K562 (cell line): Measurements from ENCODE around the gene ARSJ. TPM values are rescaled to one million over a fixed set of nuclear protein-coding genes. Genes with fewer than 3 reads are reported as not detected.

Experiments used
- ATAC-seq: fragments of 200-7000 bp; cut with Tn5 transposase; 3 replicates; pipeline ENCODE4 v1.9.1; 2020; ENCODE audit warnings: moderate library complexity
- BruUV-seq: library from RNA; stranded (reverse); fragments of 400-500 nt; replicated peaks from 2 replicates; lab custom pipeline; 2021; lab: Mats Ljungman, UMichigan
- CTCF ChIA-PET: fragments of 300-600 bp; formaldehyde crosslinking; extraction: SDS; loops from one replicate; lab custom pipeline; 2021; ENCODE audit warnings: low intra/inter-chr PET ratio; lab: Yijun Ruan, JAX
- POLR2A ChIA-PET: fragments of 300-600, 350-650 bp; sonication (Branson Sonifier 250); formaldehyde crosslinking; extraction: SDS; loops from one replicate; lab custom pipeline; 2021; ENCODE audit warnings: antibody characterized with exemption, inconsistent platforms; lab: Yijun Ruan, JAX
- DNase-seq, 4 experiments: peaks; one replicate each; pipeline versions ENCODE4 v3.0.0 to v3.0.0-alpha.2; 2011 to 2018; ENCODE audit warnings: low spot score in 3 of 4, mixed read lengths in 3 of 4; ENCODE audit errors: extremely low read depth in 1 of 4
- FAIRE-seq: peaks from 2 replicates; lab custom pipeline; 2011; peaks lifted over from hg19 to GRCh38; lab: Jason Lieb, UNC
- H2AFZ ChIP-seq: 2 replicates; pipeline ENCODE4 v1.6.0; 2011; ENCODE audit warnings: low read depth, low read length, control low read depth, inconsistent platforms
- H3K27ac ChIP-seq: fragments of 200-600 bp; 3 replicates; pipeline ENCODE4 v1.8.0; 2011; ENCODE audit warnings: low read depth, mild to moderate bottlenecking, control low read depth, inconsistent platforms, low read length, moderate library complexity, mixed read lengths; ENCODE audit errors: extremely low read depth
- H3K27me3 ChIP-seq, 2 experiments: fragments of 300-600 bp in 1 of 2; 2 replicates in 1 of 2; 3 replicates in 1 of 2; pipeline versions ENCODE4 v1.6.0 to v1.8.0; 2011; ENCODE audit warnings: inconsistent platforms in 2 of 2, low read length in 2 of 2, mild to moderate bottlenecking in 1 of 2, mixed read lengths in 1 of 2, moderate library complexity in 1 of 2; ENCODE audit not compliant: control insufficient read depth in 2 of 2, insufficient read depth in 2 of 2
- H3K36me3 ChIP-seq: fragments of 300-600 bp; 3 replicates; pipeline ENCODE4 v1.8.0; 2011; ENCODE audit warnings: mild to moderate bottlenecking, low read length, inconsistent platforms; ENCODE audit not compliant: control insufficient read depth, insufficient read depth
- H3K4me1 ChIP-seq, 2 experiments: fragments of 200-600 bp in 1 of 2; replicated peaks in 1 of 2; 2 replicates in 1 of 2; 3 replicates in 1 of 2; pipeline versions ENCODE4 v1.5.1 to v1.8.0; 2011; ENCODE audit warnings: inconsistent platforms in 2 of 2, low read length in 2 of 2, mild to moderate bottlenecking in 1 of 2, mixed read lengths in 1 of 2, moderate library complexity in 1 of 2; ENCODE audit not compliant: control insufficient read depth in 2 of 2, insufficient read depth in 2 of 2
- H3K4me2 ChIP-seq: 2 replicates; pipeline ENCODE4 v1.6.1; 2011; ENCODE audit warnings: low read length, control low read depth, inconsistent platforms, mixed read lengths; ENCODE audit not compliant: insufficient read depth
- H3K4me3 ChIP-seq: fragments of 200-600 bp; sonication (generic), shearing (Covaris generic); 2 replicates; pipeline ENCODE4 v1.5.1; 2016; ENCODE audit warnings: control low read depth, inconsistent platforms
- H3K79me2 ChIP-seq: fragments of 200-600 bp; 3 replicates; pipeline ENCODE4 v1.8.0; 2011; ENCODE audit warnings: low read length, inconsistent platforms; ENCODE audit not compliant: control insufficient read depth, insufficient read depth
- H3K9ac ChIP-seq, 2 experiments: 2 replicates each; pipeline versions ENCODE4 v1.6.0 to v1.6.1; 2011; ENCODE audit warnings: low read depth in 2 of 2, low read length in 2 of 2, control low read depth in 1 of 2, inconsistent platforms in 1 of 2, mild to moderate bottlenecking in 1 of 2, mixed read lengths in 1 of 2; ENCODE audit not compliant: insufficient read depth in 1 of 2
- H3K9me1 ChIP-seq: one replicate; pipeline ENCODE4 v1.6.0; 2011; ENCODE audit warnings: inconsistent platforms, mild to moderate bottlenecking, low read length, moderate library complexity; ENCODE audit not compliant: control insufficient read depth, insufficient read depth
- H3K9me3 ChIP-seq: replicated peaks from 2 replicates; pipeline ENCODE4 v1.5.1; 2011; ENCODE audit warnings: low read depth, low read length, inconsistent platforms; ENCODE audit not compliant: control insufficient read depth, insufficient read depth
- H4K20me1 ChIP-seq: replicated peaks from 2 replicates; pipeline ENCODE4 v1.6.1; 2011; ENCODE audit warnings: low read length, inconsistent platforms, mixed read lengths; ENCODE audit not compliant: control insufficient read depth, insufficient read depth
- ATF4 ChIP-seq: fragments of 450-650 bp; formaldehyde crosslinking; IDR thresholded peaks from 2 replicates; pipeline ENCODE4 v1.4.0; 2022; ENCODE audit warnings: mild to moderate bottlenecking, moderate library complexity
- DACH1 ChIP-seq: fragments of 450-650 bp; IDR thresholded peaks from 2 replicates; pipeline ENCODE4 v1.6.1; 2018; ENCODE audit not compliant: partially characterized antibody
- MTF1 ChIP-seq: fragments of 250-450 bp; sonication (Bioruptor Pico); IDR thresholded peaks from 2 replicates; pipeline ENCODE4 v1.9.0; 2021; ENCODE audit warnings: moderate library complexity, mild to moderate bottlenecking, inconsistent platforms, borderline replicate concordance
- POLR2AphosphoS2 ChIP-seq: IDR thresholded peaks from 2 replicates; pipeline ENCODE4 v1.6.1; 2012; ENCODE audit warnings: low read length, improper control_type of control experiment
- TCFL5 ChIP-seq: fragments of 250-450 bp; sonication (Bioruptor Pico); conservative IDR thresholded peaks from 2 replicates; pipeline ENCODE4 v1.6.1; 2021; ENCODE audit warnings: mild to moderate bottlenecking, moderate library complexity, matching md5 sums
- WGBS: fragments of 100-300 bp; shearing (Covaris generic); methylation state at CpG from one replicate; pipeline ENCODE4 v1.1.6; 2016; ENCODE audit warnings: low coverage, mixed read lengths; ENCODE audit not compliant: insufficient coverage; ENCODE audit errors: missing lambda C conversion rate; 5-methylcytosine and 5-hydroxymethylcytosine counted together
- in situ Hi-C: fragments of 300-500 bp; cut with MboI; formaldehyde crosslinking; loops from 4 replicates; pipeline ENCODE4 v1.15.0; 2018; ENCODE audit warnings: inconsistent platforms, mixed read lengths
- intact Hi-C: fragments of 100-400 bp; cut with micrococcal nuclease; formaldehyde crosslinking; loops from 2 replicates; pipeline ENCODE4 v1.14.2; 2022
- polyA plus RNA-seq, 8 experiments: library from polyadenylated mRNA; depleted of rRNA in 4 of 8; stranded (reverse) in 5 of 8; unstranded in 3 of 8; fragments of >200 nt; fragmentation: Nextera tagmentation in 2 of 8; fragmentation: Illumina TruSeq in 1 of 8; extraction: Ambion mirVana in 2 of 8; extraction: Trizol in 1 of 8; gene quantifications; 2 replicates each; pipeline versions ENCODE4 v1.2.1 to v1.2.3, GENCODE V29; 2011 to 2014; ENCODE audit warnings: inconsistent platforms in 1 of 8, missing spikeins in 1 of 8
- total RNA-seq, 7 experiments: library from RNA; depleted of rRNA in 6 of 7; stranded (reverse); fragments of >200 nt in 6 of 7; fragmentation: Illumina TruSeq in 2 of 7; extraction: Trizol in 2 of 7; gene quantifications; 2 replicates each; pipeline versions ENCODE4 v1.2.1 to v1.2.3, GENCODE V29; 2011 to 2021; ENCODE audit warnings: low replicate concordance in 1 of 7
- TF ChIP-seq, protein P1 (sequence below), 2 experiments: fragments of 450-650 bp; IDR thresholded peaks; 2 replicates each; pipeline ENCODE4 v1.6.1; 2016; ENCODE audit warnings: mild to moderate bottlenecking in 2 of 2, borderline replicate concordance in 1 of 2, low read depth in 1 of 2, moderate library complexity in 1 of 2
- TF ChIP-seq, protein P2 (sequence below): fragments of 150-350 bp; conservative IDR thresholded peaks from 2 replicates; pipeline ENCODE4 v1.6.1; 2014; ENCODE audit warnings: low read length
- TF ChIP-seq, protein P3 (sequence below): fragments of 250-450 bp; sonication (Bioruptor Pico); IDR thresholded peaks from 2 replicates; pipeline ENCODE4 v1.5.0; 2020; ENCODE audit warnings: mild to moderate bottlenecking, borderline replicate concordance

The ARSJ gene
- total and polyA plus RNA-seq, 9 of the 15 experiments (the other 6 are each of a cell fraction or from before 2014, with no cell fraction given) = not detected

DNA sequence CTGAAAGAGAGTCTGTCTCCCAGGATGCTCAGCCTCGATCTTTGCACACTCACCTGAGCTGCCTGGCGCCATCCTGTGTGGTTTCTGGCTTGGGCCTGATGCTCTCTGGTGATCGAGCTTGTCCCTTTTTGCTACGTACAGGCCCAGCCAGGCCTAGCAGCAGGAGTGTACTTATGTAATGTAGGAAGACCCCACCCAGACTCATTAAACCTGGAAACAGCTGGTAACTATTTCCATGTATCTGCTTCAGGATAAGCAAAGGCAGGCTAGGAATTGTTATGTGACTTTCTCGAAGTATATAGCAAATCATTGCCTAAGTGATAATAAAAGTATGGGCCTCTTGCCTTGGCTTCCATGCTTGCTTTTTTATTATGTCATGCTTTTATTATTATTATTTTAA is 18.6 kb upstream of the ARSJ start:
- no peak for DNase-seq
- H3K4me2 ChIP-seq = no peak overlapping the region
- ChIA-PET POLR2A (no interaction called here), CTCF (no interaction called here)
- FAIRE-seq = no peak
- in situ Hi-C loops = no loop called here
- H3K9me3 ChIP-seq = no peaks in the 10 kb centered on the region
- no peak overlapping the region for H3K9ac ChIP-seq
- H3K4me1 ChIP-seq = no peaks in the 10 kb centered on the region
- H3K79me2 ChIP-seq = no peaks in the 10 kb centered on the region
- H3K4me3 ChIP-seq = no peak overlapping the region
- H2AFZ ChIP-seq = no peak overlapping the region
- H3K27me3 ChIP-seq = no peaks in the 10 kb centered on the region
- no peak for ATAC-seq
- WGBS = 0% methylated on average over 5 of the region's 5 CpGs
- intact Hi-C loops = no loop called here
- H3K9me1 ChIP-seq = no peaks in the 10 kb centered on the region
- H3K27ac ChIP-seq = no peak overlapping the region
- BruUV-seq = no TSS peak
- no peaks in the 10 kb centered on the region for H4K20me1 ChIP-seq
- no peaks in the 10 kb centered on the region for H3K36me3 ChIP-seq
- TF ChIP-seq TCFL5 (CRISPR knock-in tag) = no peak
- no peak for TF ChIP-seq POLR2AphosphoS2
- no peak for TF ChIP-seq ATF4 (CRISPR knock-in tag)
- no peak for TF ChIP-seq DACH1
- no peak for TF ChIP-seq MTF1 (CRISPR knock-in tag)
- TF ChIP-seq, protein P1, sequence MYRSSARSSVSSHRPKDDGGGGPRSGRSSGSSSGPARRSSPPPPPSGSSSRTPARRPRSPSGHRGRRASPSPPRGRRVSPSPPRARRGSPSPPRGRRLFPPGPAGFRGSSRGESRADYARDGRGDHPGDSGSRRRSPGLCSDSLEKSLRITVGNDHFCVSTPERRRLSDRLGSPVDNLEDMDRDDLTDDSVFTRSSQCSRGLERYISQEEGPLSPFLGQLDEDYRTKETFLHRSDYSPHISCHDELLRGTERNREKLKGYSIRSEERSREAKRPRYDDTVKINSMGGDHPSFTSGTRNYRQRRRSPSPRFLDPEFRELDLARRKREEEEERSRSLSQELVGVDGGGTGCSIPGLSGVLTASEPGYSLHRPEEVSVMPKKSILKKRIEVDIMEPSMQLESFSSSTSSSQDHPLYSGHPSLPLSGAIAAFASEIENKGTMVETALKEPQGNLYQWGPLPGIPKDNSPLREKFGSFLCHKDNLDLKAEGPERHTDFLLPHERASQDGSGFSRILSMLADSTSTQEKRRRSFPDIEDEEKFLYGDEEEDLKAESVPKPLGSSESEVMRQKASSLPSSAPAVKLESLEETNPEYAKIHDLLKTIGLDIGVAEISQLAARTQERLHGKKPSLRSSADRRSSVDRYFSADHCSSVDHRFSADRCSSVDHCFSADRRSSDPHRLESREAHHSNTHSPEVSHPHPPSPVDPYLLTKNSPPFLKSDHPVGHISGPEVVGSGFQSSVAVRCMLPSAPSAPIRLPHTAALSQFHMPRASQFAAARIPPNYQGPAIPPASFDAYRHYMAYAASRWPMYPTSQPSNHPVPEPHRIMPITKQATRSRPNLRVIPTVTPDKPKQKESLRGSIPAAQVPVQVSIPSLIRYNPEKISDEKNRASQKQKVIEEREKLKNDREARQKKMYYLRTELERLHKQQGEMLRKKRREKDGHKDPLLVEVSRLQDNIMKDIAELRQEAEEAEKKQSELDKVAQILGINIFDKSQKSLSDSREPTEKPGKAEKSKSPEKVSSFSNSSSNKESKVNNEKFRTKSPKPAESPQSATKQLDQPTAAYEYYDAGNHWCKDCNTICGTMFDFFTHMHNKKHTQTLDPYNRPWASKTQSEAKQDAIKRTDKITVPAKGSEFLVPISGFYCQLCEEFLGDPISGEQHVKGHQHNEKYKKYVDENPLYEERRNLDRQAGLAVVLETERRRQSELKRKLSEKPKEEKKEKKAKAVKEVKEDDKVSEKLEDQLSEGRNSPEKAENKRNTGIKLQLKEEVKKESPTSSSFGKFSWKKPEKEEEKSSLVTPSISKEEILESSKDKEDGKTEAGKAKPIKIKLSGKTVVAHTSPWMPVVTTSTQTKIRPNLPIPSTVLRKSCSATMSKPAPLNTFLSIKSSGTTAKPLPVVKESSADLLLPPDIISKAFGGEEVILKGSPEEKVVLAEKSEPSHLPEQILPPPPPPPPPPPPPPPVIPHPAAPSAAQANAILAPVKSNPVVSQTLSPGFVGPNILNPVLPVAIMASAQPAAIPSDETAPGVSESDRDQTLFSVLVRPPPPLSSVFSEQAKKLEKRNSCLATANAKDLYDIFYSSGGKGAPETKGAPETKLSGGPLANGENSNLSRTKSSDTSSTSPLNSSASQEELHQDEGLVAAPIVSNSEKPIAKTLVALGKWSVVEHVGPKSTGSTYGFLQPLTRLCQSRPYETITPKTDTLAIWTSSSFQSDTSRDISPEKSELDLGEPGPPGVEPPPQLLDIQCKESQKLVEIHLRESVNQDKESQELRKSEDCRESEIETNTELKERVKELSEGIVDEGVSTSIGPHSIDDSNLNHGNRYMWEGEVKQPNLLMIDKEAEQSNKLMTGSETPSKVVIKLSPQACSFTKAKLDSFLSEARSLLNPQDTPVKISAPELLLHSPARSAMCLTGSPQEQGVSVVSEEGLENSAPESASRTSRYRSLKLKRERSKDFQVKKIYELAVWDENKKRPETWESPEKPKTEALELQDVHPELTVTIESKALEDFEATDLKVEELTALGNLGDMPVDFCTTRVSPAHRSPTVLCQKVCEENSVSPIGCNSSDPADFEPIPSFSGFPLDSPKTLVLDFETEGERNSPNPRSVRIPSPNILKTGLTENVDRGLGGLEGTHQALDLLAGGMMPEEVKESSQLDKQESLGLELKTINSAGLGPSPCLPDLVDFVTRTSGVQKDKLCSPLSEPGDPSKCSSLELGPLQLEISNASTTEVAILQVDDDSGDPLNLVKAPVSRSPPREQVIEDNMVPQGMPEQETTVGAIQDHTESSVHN (IDR thresholded peaks at IDR 0.05; ENCODE audit: borderline replicate concordance in 1 of 2, low read depth in 1 of 2) = no peak
- TF ChIP-seq, protein P2, sequence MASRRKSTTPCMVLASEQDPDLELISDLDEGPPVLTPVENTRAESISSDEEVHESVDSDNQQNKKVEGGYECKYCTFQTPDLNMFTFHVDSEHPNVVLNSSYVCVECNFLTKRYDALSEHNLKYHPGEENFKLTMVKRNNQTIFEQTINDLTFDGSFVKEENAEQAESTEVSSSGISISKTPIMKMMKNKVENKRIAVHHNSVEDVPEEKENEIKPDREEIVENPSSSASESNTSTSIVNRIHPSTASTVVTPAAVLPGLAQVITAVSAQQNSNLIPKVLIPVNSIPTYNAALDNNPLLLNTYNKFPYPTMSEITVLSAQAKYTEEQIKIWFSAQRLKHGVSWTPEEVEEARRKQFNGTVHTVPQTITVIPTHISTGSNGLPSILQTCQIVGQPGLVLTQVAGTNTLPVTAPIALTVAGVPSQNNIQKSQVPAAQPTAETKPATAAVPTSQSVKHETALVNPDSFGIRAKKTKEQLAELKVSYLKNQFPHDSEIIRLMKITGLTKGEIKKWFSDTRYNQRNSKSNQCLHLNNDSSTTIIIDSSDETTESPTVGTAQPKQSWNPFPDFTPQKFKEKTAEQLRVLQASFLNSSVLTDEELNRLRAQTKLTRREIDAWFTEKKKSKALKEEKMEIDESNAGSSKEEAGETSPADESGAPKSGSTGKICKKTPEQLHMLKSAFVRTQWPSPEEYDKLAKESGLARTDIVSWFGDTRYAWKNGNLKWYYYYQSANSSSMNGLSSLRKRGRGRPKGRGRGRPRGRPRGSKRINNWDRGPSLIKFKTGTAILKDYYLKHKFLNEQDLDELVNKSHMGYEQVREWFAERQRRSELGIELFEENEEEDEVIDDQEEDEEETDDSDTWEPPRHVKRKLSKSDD = no peak
- TF ChIP-seq, protein P3, sequence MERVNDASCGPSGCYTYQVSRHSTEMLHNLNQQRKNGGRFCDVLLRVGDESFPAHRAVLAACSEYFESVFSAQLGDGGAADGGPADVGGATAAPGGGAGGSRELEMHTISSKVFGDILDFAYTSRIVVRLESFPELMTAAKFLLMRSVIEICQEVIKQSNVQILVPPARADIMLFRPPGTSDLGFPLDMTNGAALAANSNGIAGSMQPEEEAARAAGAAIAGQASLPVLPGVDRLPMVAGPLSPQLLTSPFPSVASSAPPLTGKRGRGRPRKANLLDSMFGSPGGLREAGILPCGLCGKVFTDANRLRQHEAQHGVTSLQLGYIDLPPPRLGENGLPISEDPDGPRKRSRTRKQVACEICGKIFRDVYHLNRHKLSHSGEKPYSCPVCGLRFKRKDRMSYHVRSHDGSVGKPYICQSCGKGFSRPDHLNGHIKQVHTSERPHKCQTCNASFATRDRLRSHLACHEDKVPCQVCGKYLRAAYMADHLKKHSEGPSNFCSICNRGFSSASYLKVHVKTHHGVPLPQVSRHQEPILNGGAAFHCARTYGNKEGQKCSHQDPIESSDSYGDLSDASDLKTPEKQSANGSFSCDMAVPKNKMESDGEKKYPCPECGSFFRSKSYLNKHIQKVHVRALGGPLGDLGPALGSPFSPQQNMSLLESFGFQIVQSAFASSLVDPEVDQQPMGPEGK (CRISPR knock-in tag) = no peak
